UCSD-AML1 (cell line): ENCODE data around the gene MBTPS2.
"Not testable (repeated sequence)": the region's sequence is repeated elsewhere in the genome, so short reads cannot be mapped to it uniquely, and the experiment has no call there.

Source experiments
- DNase-seq: peaks from one replicate; lab custom pipeline; 2025; ENCODE audit not compliant: unreplicated experiment; lab: John Stamatoyannopoulos, UW

The MBTPS2 gene

DNA sequence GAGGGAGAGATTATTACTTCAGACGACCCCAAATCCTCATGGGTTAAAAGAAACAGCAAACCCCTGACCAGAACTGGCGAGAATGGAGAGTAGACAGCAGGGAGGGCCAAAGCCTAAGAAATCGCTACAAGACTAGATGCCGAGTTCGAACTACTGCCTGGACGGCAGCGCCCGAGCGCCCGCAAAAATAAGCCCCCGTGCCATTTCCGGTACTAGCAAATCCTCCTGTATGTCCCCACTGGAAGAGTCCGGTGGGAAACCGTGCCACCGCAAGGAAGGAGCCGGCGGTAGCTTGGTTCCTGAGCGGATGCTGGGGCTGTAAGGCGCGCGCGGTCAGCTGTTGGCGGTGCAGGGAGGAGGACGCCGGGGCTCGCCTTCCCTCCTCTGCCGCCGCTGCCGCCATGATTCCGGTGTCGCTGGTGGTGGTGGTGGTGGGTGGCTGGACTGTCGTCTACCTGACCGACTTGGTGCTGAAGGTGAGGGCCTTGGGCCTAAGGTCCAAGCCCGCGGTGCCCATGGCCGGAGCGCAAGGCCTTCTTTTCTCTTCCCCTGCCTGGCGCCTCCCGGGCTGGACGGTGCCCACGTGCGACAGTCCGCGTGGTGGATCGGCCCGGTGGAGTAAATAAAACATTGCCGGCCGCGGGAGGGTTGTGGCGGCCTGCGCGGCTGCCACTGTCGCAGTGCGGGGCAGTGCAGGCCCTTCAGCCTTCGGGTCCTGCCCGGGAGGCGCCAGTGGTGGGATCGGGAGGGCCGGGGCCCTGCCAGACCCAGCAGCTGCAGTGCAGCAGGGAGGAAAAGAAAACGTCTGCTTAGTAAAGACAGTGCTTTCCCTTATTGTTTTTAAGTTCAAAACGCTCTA, at the start of gene MBTPS2:
TSS of gene MBTPS2 (plus strand) at position 284 of the 859 bp plus-strand sequence. CDS start at position 402, 118 bp downstream.
- DNase-seq, result peak; percentile 88

DNA sequence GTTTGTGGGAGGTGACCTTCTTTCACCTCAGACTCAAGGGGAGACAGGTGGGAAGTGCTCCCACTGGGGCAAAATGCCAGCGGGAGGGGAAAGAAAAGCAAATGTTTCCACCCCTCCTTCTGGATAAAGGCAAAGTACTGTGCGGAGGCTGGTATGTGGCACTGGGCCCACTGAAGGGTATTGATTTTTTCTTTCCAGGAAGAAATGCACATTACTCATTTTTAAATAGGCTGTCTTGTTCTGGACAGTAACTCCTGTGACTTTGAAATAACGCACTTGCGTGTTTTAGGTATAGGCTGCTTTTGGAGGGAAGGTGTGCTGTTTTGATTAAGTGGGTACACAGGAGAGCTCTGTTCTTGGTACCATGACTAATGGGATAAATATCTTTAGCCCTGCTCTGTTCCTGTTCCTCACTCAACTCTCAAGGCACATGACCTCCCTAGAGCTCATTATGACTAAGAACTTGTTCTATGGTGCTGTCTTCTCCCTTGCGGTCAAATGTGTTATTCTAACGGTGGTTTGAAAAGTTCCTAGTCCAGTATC, 40.7 kb upstream of the MBTPS2 start:
- DNase-seq, result no peak

DNA sequence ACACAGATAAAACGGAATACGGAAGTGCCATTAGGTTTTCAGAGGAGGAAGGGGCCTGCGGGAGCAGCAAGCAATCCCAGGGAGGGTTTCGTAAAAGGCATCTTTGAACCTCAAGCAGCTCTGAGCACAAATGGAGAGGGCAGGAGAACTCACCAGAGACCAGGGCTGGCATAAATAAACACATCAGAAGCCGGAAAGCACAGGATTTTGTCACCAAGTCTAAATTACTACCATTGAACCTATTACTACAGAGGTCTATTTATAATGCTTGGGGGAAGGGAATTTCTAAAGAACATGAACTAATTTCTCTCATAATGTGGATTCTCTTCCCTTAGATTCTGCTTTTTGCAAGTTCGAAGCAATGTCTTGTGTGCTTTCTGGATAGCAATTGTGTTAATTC, 39.6 kb upstream of the MBTPS2 start:
- no peak for DNase-seq

DNA sequence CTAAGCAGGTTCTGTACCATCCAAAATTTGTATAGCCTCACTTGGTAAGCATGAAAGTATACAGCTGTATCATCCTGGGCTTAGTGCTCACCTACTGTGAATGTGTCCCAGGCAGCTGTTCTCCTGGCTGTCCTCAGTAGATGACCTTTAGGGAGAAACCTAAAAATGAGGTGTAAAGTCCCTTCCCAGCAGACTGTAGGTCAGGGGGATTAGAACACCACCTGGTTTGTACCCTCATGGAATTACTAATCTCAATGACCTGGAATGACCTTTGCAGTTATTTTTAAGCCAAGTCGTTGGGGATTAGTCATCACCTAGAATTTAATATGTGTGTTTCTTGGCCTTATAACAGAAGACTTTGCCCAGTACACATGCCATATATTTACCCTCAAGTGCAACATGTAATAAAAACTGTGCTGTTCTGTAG, 39.1 kb upstream of the MBTPS2 start:
- DNase-seq, result no peak

DNA sequence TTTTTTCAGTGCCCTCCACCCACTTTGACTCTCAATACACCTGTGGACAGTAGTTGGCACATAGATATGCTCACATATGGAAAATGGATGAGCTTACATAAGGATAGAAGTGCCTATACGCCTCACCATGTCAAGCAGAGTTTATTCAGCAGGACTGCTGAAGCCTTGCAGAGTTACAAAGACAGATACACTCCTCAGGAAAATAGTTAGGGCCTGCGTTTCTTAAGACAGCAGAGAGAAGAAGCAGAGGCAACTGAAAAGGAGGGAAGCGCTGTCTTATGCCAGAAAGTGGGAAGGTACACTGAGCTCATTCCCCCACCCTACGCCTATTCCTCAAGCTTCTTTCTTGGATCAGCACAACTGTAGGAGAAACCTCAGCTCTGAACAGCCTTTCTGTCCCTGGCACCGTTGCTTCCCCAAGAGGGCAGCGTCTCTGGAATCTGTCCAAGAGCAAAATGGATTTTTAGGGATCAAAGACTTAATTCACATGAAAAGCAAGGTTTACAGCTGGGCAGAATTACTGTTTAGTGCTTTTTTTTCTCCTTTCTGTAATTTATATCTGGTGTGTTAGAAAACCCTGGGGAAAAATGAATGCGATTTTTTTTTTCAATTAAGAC, 37.3 kb upstream of the MBTPS2 start:
- no peak for DNase-seq

DNA sequence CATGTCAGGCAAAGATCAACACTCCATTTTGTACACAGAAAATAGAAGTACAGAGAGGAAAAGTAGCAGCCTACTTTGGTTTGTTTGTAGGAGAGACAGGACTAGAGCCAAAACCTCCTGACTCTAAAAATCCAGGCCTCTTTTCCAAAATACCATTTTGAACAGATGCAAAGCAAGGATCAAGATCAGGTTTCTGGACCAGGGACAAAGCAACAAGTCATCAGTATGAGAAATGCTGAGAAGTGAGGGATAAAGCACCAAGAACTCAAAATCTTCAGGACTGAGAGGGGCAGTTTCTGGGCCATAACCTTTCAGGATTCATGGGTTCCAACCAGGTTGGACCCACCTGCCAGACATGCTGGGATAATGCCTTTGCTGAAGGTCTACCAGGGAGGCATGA, 36.6 kb upstream of the MBTPS2 start:
- no peak for DNase-seq

DNA sequence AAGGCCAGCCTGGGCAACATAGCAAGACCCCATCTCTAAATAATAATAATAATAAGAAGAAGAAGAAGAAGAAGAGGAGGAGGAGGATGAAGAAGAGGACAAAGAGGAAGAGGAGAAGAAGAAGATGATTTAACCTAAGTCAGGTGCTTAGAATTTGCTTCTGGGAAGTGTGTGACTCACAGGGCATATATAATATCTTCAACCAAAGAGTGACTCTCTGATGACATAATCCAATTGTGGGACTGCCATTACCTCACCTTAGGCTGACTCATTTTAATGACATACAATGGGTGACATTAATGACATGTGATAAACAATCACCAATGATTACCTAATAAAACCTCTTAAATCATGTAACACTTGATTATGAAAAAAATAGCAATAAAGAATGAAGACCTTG, 32.7 kb upstream of the MBTPS2 start:
- no peak for DNase-seq

DNA sequence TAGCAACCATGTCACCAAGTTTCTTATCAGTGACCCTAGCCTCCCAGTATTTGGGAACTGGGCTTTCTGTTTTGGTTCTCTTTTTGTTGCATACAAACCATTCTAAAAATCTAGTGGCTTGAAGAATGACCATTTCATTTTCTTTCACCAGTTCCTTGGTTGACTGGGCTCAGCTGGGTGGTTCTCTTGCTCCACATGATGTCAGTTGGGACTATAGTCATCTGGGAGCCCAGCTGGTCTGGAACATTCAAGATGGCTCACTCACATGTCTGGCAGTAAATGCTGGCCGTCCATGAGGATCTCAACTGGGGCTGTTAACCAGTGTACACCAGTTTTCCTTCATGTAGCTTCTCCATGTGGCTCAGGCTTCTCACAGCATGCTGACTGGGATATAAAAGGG, 27.6 kb upstream of the MBTPS2 start:
- no peak for DNase-seq

DNA sequence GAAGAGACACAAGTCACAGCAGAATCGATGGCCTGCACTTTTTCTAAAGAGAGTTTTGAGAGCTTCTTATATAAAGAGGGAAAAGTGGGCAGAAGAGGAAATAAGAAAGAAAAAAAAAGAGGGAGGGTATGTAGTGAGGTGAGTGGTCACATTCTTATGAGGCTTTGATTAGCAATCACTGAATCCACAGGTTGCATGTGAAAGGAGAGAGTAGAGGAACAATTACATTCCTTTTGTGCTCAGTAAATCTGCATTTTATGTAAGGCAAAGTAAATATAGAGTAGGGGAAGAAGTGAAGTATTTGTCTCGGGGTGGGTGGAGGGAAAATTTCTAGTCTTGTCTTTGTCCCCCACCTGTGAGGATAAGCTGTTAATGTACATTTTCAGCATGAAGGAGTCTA, 26.8 kb upstream of the MBTPS2 start:
- DNase-seq, result no peak

DNA sequence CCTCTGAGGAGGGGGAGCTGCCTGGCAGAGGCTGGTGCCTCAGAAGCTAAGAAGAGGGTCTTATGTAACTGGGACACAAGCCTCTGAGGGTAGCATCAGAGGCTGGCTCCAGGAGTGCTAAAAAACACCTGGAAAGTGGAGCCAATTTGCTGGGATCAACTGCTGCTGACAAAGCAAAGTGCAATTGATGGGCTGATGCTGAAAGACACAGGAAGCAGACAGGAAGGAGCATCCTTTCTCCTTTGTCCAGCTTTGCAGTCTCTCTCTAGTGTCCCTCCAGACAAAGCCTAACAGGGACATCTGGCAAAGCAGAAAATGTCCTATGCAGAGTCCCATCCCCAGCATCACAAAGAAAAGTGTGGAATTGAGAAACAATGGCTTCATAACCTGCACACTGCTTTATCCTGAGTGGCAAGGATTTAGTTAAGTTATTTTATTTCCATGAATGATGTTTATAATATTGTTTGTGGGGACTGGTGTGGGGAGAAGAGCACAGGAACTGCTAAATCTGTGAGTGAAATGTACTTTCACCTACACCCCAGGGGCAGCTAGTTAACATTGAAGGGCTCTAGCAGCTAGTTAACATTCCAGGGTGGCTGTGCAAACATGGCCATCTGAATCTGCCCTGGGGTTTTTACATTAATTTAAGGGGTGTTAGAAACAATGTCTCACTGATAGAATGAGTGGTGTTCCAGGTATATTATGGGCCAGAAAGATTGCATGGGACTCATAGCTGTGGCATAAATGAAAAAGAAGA, 25.6 kb upstream of the MBTPS2 start:
- no peak for DNase-seq

DNA sequence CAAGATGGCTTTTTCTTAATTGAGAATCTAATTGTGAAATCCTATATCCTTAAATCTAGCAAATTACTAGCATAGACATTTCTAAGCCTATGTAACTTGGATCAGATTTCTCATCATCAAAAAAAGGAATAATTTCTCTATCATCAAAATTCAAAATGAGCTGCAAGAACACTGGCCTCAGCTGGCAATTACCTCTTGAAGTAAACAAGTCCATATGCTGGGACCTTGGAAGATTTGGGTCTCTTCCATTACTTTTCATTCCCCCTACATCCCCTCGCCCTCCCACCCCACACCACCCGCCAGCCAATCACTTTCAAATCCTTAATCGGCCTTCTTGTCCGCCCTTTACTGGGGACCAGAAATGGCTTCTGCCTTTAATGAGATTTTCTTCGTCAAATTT, 23.3 kb upstream of the MBTPS2 start:
- DNase-seq, result no peak

DNA sequence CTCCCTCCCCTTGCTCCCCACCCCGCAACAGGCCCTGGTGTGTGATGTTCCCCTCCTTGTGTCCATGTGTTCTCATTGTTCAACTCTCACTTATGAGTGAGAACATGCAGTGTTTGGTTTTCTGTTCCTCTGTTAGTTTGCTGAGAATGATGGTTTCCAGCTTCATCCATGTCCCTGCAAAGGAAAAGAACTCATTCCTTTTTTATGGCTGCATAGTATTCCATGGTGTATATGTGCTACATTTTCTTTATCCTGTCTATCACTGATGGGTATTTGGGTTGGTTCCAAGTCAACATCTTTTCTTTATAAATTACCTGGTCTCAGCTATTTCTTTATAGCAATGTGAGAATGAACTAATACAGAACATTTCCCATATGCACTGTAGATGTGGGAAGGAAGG, 19.2 kb upstream of the MBTPS2 start:
- not testable (repeated sequence) for DNase-seq

DNA sequence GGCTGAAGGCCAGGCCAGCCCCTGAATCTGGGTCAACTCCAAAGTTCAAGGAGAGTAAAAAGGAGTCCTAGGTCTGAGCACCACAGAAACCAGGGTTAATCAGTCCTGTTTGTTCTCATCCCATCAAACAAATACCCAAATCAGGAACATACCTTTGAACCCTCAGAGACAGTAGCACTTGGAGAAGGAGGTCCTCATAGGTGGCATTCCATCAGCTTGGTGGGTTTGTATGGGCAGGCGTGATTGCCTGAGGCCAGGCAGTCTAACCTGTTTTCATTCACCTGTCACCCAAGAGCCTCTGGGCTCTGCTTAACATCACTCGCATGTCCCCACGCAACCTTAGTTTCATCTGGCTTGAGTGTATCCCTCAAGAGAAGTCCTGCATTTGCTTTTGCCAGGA, 17.5 kb upstream of the MBTPS2 start:
- no peak for DNase-seq

DNA sequence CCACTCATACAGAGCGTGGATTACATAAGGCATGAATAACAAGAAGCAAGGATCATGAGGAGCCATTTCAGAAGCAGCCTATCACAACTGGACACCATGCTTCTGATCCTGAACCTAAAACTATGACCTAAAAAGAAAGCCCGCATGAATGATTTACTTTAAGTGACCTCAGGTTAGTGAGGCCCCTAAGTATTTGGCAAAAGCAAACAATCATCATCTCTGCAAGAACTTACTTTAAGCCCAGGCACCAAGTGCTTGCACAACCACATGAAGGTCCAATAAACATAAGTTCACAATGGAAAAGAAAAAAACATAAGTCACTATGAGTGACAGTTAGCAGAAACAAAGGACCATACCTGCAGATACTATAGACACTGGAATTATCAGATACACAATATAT, 7.9 kb upstream of the MBTPS2 start:
- DNase-seq, result no peak

DNA sequence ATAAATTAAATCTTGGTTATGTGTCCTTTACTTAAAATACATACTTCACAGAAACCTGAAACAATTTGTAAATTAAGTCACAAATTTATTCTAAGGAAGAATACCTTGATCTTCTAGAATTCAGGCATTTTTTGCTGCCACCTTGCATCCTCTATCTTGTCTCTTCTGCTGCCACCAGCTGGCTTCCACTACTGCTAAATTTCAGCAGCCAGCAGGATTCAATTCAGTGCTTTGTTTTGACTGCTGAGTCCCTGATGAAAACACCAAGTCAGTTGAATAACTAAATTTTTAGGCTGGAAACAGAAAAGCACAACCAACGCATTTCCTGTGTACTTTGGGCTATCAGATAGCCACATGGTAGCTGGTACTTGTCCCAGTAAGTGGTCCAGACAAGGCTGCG, 2.4 kb upstream of the MBTPS2 start:
- no peak for DNase-seq

DNA sequence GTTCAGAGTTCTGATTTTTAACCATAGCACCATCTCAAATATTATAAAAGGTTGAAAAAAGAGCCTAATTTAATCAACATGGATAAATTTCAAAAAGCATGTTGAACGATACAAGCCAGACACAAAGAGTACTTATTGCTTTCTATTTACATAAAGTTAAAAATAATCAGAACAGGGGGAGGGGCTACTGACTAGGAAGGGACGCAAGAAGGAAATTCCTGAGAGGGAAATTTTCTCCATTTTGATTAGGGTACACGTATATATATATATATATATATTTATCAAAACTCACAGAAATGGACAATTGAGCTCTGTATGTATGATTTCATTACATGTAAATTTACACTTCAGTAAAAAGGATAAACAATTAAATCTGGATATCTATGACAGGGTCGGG, 482 bp upstream of the MBTPS2 start:
- no peak for DNase-seq

DNA sequence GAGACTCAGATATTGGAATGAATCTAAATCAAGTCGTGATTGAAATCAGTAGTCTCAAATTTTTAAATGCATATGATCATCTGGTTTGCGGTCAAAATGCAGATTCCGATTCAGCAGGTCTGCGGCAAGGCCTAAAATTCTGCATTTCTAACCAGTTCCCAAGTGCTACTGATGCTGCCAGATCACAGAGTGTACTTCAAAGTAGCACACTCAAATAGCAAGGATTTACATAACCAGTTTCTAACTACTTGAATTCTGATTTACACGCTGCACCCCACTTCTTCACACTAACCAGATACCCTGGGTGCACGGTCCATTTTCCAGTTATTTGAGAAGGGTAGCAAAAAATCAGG, 752 bp downstream of the MBTPS2 start:
- DNase-seq, result no peak

DNA sequence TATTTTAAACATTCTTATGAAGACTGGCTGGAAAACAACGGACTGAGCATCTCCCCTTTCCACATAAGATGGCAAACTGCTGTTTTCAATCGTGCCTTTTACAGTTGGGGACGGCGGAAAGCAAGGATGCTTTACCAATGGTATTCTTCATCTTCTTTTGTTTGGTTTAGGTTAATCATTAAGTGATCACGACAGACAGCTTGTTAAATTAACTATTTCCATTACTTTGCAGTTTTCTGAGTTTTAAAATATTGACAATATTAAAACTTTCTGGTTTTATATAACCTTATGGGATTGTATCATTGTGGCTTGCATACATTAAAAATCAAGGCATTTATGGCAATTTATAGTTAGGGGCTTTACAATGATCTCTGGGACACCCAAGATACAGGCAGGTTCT, 3.8 kb downstream of the MBTPS2 start:
- DNase-seq, result no peak

DNA sequence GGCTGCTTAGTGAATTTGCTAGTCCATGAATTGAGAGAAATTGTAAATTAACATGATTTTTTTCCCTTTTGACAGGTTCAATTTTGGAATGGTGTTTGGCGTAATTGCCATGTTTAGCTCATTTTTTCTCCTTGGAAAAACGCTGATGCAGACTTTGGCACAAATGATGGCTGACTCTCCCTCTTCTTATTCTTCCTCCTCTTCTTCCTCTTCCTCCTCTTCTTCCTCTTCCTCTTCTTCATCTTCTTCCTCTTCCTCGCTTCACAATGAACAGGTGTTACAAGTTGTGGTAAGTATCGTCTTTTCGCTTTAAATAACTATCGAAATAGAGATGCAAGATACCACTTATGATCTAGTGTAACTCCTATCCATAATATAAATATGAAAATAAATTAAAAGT, 5.7 kb downstream of the MBTPS2 start:
- no peak for DNase-seq

DNA sequence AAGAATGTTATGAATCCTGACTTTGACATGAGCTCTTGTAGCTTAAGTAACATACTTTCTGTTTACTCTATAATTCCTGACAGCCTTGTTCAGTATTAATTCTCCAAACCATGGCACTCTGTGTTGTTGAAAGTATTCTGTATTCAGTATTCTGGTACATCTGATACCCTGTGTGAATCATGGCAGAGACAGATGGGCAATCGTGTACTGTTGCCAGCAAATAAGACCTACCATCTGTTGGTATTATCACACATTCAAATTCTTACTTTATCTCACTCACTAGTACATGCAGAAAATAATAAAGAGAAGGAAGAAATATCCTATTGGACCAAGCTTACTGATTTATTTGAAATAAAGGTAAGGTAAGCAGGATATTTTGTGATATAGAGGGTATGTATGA, 7.9 kb downstream of the MBTPS2 start:
- DNase-seq, result no peak

DNA sequence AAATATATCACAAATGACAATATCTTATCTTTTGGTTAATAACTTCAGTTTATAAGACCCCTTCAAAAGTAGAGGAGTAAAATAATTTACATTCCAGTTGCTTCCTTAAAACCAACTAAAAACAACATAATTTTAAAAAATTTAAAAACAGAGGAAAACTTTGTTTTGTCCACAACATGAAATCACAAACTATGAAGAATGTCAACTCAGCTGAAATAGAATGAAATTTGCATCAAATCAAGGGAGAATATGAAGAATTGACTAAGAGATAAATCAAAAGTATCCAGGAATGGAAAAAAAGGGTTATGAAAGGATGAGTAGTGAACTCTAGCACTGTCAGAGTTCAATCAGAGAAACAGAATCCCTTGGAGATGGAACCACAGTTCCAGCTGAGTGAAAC, 14.2 kb downstream of the MBTPS2 start:
- DNase-seq, result no peak

DNA sequence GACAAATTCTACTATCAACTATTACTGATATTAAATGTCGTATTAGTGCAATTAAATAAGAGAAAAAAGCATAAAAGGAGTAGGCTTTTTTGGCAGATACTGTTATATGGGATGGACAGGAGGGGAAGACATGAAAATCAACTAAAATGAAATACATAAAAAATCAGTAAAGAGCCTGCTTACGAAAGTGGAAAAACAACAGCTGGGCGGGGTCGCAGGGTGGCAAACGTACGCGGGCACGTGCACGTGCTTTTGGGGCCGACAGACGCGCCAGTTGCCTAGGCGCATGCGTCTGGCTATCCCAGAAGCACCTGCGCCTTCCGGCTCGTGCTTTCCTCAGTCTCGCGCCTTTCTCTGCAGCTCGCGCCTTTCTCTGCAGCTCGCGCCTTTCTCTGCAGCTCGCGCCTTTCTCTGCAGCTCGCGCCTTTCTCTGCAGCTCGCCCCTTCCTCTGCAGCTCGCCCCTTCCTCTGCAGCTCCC, 16.6 kb downstream of the MBTPS2 start, which contains the start of gene YY2:
TSS of gene YY2 (plus strand) at position 51 of the 479 bp plus-strand sequence. CDS start 498 bp downstream, outside the sequence.
- no peak for DNase-seq
